NT2/D1 (cell line): ENCODE results near the gene UPB1.

Source experiments
- SUZ12 ChIP-seq: IDR thresholded peaks from 2 replicates; pipeline ENCODE4 v1.6.1; 2011; ENCODE audit not compliant: insufficient read length, insufficient read depth; ENCODE audit errors: extremely low read depth
- YY1 ChIP-seq: IDR thresholded peaks from 2 replicates; pipeline ENCODE4 v1.6.1; 2011; ENCODE audit not compliant: insufficient read length, insufficient read depth
- ZNF274 ChIP-seq: IDR thresholded peaks from 2 replicates; pipeline ENCODE4 v1.6.1; 2011; ENCODE audit warnings: mild to moderate bottlenecking, low read depth, low read length

DNA sequence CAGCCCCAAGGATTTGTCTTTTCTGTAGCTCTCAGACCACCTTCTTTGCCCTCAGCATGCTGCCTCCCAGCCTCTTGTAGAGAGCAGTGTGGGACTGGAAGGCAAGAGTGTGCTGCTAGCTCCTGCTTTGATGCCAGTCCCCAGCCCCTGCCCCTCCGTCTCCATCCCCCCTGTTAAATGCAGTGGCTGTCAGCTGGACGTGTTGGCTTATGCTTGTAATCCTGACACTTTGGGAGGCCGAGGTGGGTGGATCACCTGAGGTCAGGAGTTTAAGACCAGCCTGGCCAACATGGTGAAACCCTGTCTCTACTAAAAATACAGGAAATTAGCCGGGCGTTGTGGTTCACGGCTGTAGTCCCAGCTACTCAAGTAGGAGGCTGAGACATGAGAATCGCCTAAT lies 76.1 kb downstream of the UPB1 start:
- TF ChIP-seq ZNF274 (no peak), YY1 (no peak), SUZ12 (no peak)
